HG03039 (cell line): ENCODE measurements around the gene RHOG.
"Not testable (repeated sequence)": the region's sequence is repeated elsewhere in the genome, so short reads cannot be mapped to it uniquely, and the experiment has no call there.

Source experiments
- ATAC-seq: cut with Tn5 transposase; IDR thresholded peaks from one replicate; pipeline ENCODE4 v1.9.1; 2021; ENCODE audit warnings: mild to moderate bottlenecking, moderate library complexity; ENCODE audit not compliant: unreplicated experiment

The RHOG gene

GRCh38 chr11:3834664-3835461 lies 5.9 kb downstream of the RHOG start:
- no peak for ATAC-seq

- ATAC-seq = no peak
These were observed 6.5 kb downstream of the RHOG start for GRCh38 chr11:3834349-3834663.

- ATAC-seq = no peak
These were observed 7.3 kb downstream of the RHOG start for GRCh38 chr11:3833449-3833848.

- no peak for ATAC-seq
These were observed 7.9 kb downstream of the RHOG start for GRCh38 chr11:3832816-3833215.

- ATAC-seq = no peak
These were observed 9.2 kb downstream of the RHOG start for GRCh38 chr11:3831378-3832239.

- ATAC-seq = no peak
These were observed 10.0 kb downstream of the RHOG start for GRCh38 chr11:3830730-3831129.

- no peak for ATAC-seq
These were observed 10.7 kb downstream of the RHOG start for GRCh38 chr11:3830088-3830487.

- ATAC-seq = no peak
These were observed 13.1 kb downstream of the RHOG start for GRCh38 chr11:3827434-3828186.

GRCh38 chr11:3826721-3827120 lies 14.0 kb downstream of the RHOG start:
- no peak for ATAC-seq

GRCh38 chr11:3825473-3826154 lies 15.1 kb downstream of the RHOG start:
- ATAC-seq = no peak

- peak; percentile 71 for ATAC-seq
These were observed 15.9 kb downstream of the RHOG start for GRCh38 chr11:3824714-3825472.

- no peak for ATAC-seq
These were observed 16.8 kb downstream of the RHOG start for GRCh38 chr11:3823762-3824506.

- no peak for ATAC-seq
These were observed 17.5 kb downstream of the RHOG start for GRCh38 chr11:3823303-3823702.

GRCh38 chr11:3822312-3822711 lies 18.4 kb downstream of the RHOG start:
- no peak for ATAC-seq

- ATAC-seq = no peak
These were observed 19.8 kb downstream of the RHOG start for GRCh38 chr11:3820971-3821370.

- ATAC-seq = no peak
These were observed 23.5 kb downstream of the RHOG start for GRCh38 chr11:3817181-3817800.

- no peak for ATAC-seq
These were observed 24.1 kb downstream of the RHOG start for GRCh38 chr11:3816673-3817072.

- no peak for ATAC-seq
These were observed 24.9 kb downstream of the RHOG start for GRCh38 chr11:3815845-3816244.

GRCh38 chr11:3814832-3815231 lies 25.9 kb downstream of the RHOG start:
- not testable (repeated sequence) for ATAC-seq
